ENCODE measurements around the gene APOL6. TPM values are rescaled to one million over a fixed set of nuclear protein-coding genes. Genes with fewer than 3 reads are reported as not detected.
A peak's percentile ranks its signal among the peaks of the same experiment; 100 is the strongest.

Gene APOL6
- total and polyA plus RNA-seq, 2 donors (not counting 1 experiment from before 2014, with no cell fraction given): 18.7 to 58.3 TPM

DNA sequence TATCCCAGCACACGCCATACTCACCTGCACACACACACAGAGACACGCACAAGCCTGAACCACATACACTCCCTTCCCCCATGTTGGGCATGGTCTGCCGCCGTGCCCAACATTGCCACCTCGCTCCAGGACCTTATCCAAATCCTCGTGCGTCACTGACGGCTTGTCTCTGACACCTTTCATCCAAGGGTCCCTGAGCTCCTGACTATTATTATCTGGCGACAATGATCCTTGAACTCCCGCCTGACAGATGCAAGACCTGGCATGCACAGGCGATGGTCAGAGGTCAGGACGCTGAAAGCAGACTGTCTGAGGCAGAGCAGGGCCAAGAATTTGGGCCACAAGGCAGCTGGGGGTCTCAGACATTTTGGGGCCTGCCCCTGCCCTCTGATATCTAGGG lies 35.3 kb upstream of the APOL6 start:
- Histone ChIP-seq H3K27me3 (ENCODE audit: control insufficient read depth, insufficient read depth, low read length) (peaks cover 23% of the 10 kb centered on the region), H4K20me1 (ENCODE audit: control insufficient read depth, extremely low read depth, insufficient read depth, low read length) (no peaks in the 10 kb centered on the region), H2AFZ (ENCODE audit: low read length) (no peak overlapping the region), H3K27ac (ENCODE audit: insufficient read depth, low read length) (no peak overlapping the region), H3K36me3 (ENCODE audit: control insufficient read depth, insufficient read depth, low read length) (no peaks in the 10 kb centered on the region), H3K4me3 (replicated peaks in 1 of 4; ENCODE audit: control extremely low read depth in 1 of 4, insufficient read depth in 1 of 4, low read depth in 3 of 4, low read length in 4 of 4) (no peak overlapping the region), H3K9me3 (ENCODE audit: control insufficient read depth, insufficient read depth, low read depth, low read length) (no peaks in the 10 kb centered on the region), H3K79me2 (ENCODE audit: control insufficient read depth, insufficient read depth, low read length) (no peaks in the 10 kb centered on the region), H3K4me1 (ENCODE audit: control insufficient read depth, extremely low read depth, insufficient read depth, low read length) (no peaks in the 10 kb centered on the region), H3K9ac (ENCODE audit: insufficient read depth, low read length) (no peak overlapping the region), H3K4me2 (ENCODE audit: extremely low read depth, insufficient read depth, low read length) (no peak overlapping the region)
- TF ChIP-seq EZH2 (IDR thresholded peaks at IDR 0.05; ENCODE audit: low read length, missing control alignments): no peak
- TF ChIP-seq, protein P1, sequence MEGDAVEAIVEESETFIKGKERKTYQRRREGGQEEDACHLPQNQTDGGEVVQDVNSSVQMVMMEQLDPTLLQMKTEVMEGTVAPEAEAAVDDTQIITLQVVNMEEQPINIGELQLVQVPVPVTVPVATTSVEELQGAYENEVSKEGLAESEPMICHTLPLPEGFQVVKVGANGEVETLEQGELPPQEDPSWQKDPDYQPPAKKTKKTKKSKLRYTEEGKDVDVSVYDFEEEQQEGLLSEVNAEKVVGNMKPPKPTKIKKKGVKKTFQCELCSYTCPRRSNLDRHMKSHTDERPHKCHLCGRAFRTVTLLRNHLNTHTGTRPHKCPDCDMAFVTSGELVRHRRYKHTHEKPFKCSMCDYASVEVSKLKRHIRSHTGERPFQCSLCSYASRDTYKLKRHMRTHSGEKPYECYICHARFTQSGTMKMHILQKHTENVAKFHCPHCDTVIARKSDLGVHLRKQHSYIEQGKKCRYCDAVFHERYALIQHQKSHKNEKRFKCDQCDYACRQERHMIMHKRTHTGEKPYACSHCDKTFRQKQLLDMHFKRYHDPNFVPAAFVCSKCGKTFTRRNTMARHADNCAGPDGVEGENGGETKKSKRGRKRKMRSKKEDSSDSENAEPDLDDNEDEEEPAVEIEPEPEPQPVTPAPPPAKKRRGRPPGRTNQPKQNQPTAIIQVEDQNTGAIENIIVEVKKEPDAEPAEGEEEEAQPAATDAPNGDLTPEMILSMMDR (conservative IDR thresholded peaks at IDR 0.05 in 1 of 2, IDR thresholded peaks at IDR 0.05 in 1 of 2; ENCODE audit: low read depth in 1 of 2, low read length in 2 of 2): no peak
- no peak for DNase-seq (ENCODE audit: low read depth in 2 of 2)

DNA sequence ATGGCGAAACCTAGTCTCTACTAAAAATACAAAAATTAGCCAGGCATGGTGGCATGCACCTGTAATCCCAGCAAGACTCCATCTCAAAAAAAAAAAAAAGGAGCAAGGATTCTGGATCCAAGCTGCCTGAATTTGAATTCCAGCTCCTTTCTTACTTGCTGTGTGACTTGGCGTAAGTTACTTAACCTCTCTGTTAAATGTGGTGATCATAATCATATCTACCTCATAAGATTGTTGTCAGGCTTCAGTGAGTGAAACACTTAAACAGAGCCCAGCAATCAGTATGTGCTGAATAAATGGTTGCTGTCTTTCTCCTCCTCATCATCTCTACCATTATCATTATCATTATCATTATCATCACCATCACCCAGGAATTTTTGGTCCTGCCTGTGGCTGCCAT lies 33.8 kb upstream of the APOL6 start:
- Histone ChIP-seq H3K4me3 (replicated peaks in 1 of 4; ENCODE audit: control extremely low read depth in 1 of 4, insufficient read depth in 1 of 4, low read depth in 3 of 4, low read length in 4 of 4) (no peak overlapping the region), H3K27ac (ENCODE audit: insufficient read depth, low read length) (no peak overlapping the region), H3K36me3 (ENCODE audit: control insufficient read depth, insufficient read depth, low read length) (no peaks in the 10 kb centered on the region), H3K4me2 (ENCODE audit: extremely low read depth, insufficient read depth, low read length) (no peak overlapping the region), H4K20me1 (ENCODE audit: control insufficient read depth, extremely low read depth, insufficient read depth, low read length) (no peaks in the 10 kb centered on the region), H3K9me3 (ENCODE audit: control insufficient read depth, insufficient read depth, low read depth, low read length) (no peaks in the 10 kb centered on the region), H2AFZ (ENCODE audit: low read length) (no peak overlapping the region), H3K4me1 (ENCODE audit: control insufficient read depth, extremely low read depth, insufficient read depth, low read length) (no peaks in the 10 kb centered on the region), H3K27me3 (ENCODE audit: control insufficient read depth, insufficient read depth, low read length) (peaks cover 12% of the 10 kb centered on the region), H3K79me2 (ENCODE audit: control insufficient read depth, insufficient read depth, low read length) (no peaks in the 10 kb centered on the region), H3K9ac (ENCODE audit: insufficient read depth, low read length) (no peak overlapping the region)
- no peak for TF ChIP-seq EZH2 (IDR thresholded peaks at IDR 0.05; ENCODE audit: low read length, missing control alignments)
- TF ChIP-seq, protein P1 (conservative IDR thresholded peaks at IDR 0.05 in 1 of 2, IDR thresholded peaks at IDR 0.05 in 1 of 2; ENCODE audit: low read depth in 1 of 2, low read length in 2 of 2): no peak
- no peak for DNase-seq (ENCODE audit: low read depth in 2 of 2)

DNA sequence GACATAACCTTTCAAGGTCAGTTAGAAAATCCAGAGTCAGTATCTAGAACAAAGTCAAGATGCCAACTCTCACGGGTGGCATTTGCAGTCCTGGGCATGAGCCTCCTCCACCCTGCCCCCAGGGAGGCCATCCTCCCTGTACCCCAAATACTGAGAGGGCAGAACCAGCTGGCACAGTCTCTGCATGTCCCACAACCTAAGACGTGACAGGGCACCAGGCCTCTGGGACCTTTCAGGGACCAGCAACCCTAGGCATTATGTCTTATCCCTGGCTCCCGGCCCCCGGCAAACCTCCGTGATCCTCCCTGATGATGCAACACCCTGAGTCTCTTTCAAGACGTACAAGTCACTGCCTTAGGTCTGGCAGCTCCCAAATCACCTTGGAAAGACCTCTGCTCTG lies 33.1 kb upstream of the APOL6 start:
- Histone ChIP-seq H4K20me1 (ENCODE audit: control insufficient read depth, extremely low read depth, insufficient read depth, low read length) (no peaks in the 10 kb centered on the region), H3K4me1 (ENCODE audit: control insufficient read depth, extremely low read depth, insufficient read depth, low read length) (no peaks in the 10 kb centered on the region), H3K79me2 (ENCODE audit: control insufficient read depth, insufficient read depth, low read length) (no peaks in the 10 kb centered on the region), H2AFZ (ENCODE audit: low read length) (no peak overlapping the region), H3K9ac (ENCODE audit: insufficient read depth, low read length) (no peak overlapping the region), H3K9me3 (ENCODE audit: control insufficient read depth, insufficient read depth, low read depth, low read length) (no peaks in the 10 kb centered on the region), H3K4me2 (ENCODE audit: extremely low read depth, insufficient read depth, low read length) (no peak overlapping the region), H3K36me3 (ENCODE audit: control insufficient read depth, insufficient read depth, low read length) (no peaks in the 10 kb centered on the region), H3K27ac (ENCODE audit: insufficient read depth, low read length) (no peak overlapping the region), H3K27me3 (ENCODE audit: control insufficient read depth, insufficient read depth, low read length) (peaks cover 4% of the 10 kb centered on the region), H3K4me3 (replicated peaks in 1 of 4; ENCODE audit: control extremely low read depth in 1 of 4, insufficient read depth in 1 of 4, low read depth in 3 of 4, low read length in 4 of 4) (no peak overlapping the region)
- no peak for TF ChIP-seq EZH2 (IDR thresholded peaks at IDR 0.05; ENCODE audit: low read length, missing control alignments)
- TF ChIP-seq, protein P1 (conservative IDR thresholded peaks at IDR 0.05 in 1 of 2, IDR thresholded peaks at IDR 0.05 in 1 of 2; ENCODE audit: low read depth in 1 of 2, low read length in 2 of 2): no peak
- peak in 1 of 2 donors; percentile 19 for DNase-seq (ENCODE audit: low read depth in 2 of 2)

Measured in fibroblast of lung (primary cell).